Right ventricle myocardium inferior (tissue), 1 donor: ENCODE results near the gene SIGLEC15. TPM values are rescaled to one million over a fixed set of nuclear protein-coding genes. Genes with fewer than 3 reads are reported as not detected.

Experiments
- total RNA-seq: library from RNA; stranded (reverse); fragmentation: NEBNext Ultra II Directional; extraction: Animal tissue kit (Norgen Biotek cat#: 25700); gene quantifications from one replicate; pipeline ENCODE4 v1.2.1, GENCODE V29; 2021
- donor health status: DM: no; HTN: yes; CAD: no; lungs with severe emphysema.

Gene SIGLEC15
- total RNA-seq, 1 donor from 2014 or later: not detected

Other genes with a start within 250 kb of the SIGLEC15 start
- gene SLC14A2, start 210.2 kb upstream of the SIGLEC15 start, total RNA-seq: not detected
- gene SLC14A1, start 101.5 kb upstream of the SIGLEC15 start, total RNA-seq: 24.9 TPM
- 18.2 TPM for gene EPG5, start 141.7 kb downstream of the SIGLEC15 start, total RNA-seq
- 2.0 TPM for gene PSTPIP2, start 246.6 kb downstream of the SIGLEC15 start, total RNA-seq